Neural cell (in vitro differentiated cells): ENCODE data around the gene CCDC149.

Experiments used
- CTCF ChIP-seq: fragments of 450-650 bp; IDR thresholded peaks from 2 replicates; pipeline ENCODE4 v1.5.1; 2014; ENCODE audit warnings: antibody characterized with exemption, mild to moderate bottlenecking, moderate library complexity; ENCODE audit not compliant: poor library complexity, severe bottlenecking
- RAD21 ChIP-seq: fragments of 450-650 bp; conservative IDR thresholded peaks from 2 replicates; pipeline ENCODE4 v1.6.1; 2014; ENCODE audit warnings: antibody characterized with exemption, mild to moderate bottlenecking, moderate library complexity
- TAF1 ChIP-seq: IDR thresholded peaks from 2 replicates; pipeline ENCODE4 v1.6.1; 2012; ENCODE audit warnings: low read depth

DNA sequence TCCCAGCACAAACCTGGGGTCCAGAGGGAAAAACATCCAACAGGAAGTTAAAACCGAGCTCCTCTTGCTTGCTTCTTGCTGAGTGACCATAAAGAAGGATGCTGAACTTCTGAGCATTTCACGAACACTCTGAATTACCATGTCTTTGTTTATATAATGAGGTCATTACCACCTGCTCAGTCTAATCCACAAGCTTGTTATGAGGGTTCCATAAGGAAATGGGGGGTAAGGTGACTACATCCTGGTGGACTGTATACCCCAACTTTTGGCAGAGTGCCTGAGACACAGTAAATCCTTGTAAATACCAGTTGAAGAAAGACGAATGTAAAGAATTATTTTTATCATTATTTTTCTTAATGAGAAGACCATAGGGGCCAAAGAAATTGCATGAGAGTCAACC lies 16.8 kb downstream of the CCDC149 start:
- TF ChIP-seq TAF1 (no peak), CTCF (no peak), RAD21 (no peak)
